GM18526 (cell line): Measurements from ENCODE around the gene RANGAP1.

ENCODE experiments used
- POLR2A ChIP-seq: IDR thresholded peaks from 3 replicates; pipeline ENCODE4 v1.6.1; 2011; ENCODE audit not compliant: insufficient read length; ENCODE audit errors: extremely low read depth

The RANGAP1 gene

DNA sequence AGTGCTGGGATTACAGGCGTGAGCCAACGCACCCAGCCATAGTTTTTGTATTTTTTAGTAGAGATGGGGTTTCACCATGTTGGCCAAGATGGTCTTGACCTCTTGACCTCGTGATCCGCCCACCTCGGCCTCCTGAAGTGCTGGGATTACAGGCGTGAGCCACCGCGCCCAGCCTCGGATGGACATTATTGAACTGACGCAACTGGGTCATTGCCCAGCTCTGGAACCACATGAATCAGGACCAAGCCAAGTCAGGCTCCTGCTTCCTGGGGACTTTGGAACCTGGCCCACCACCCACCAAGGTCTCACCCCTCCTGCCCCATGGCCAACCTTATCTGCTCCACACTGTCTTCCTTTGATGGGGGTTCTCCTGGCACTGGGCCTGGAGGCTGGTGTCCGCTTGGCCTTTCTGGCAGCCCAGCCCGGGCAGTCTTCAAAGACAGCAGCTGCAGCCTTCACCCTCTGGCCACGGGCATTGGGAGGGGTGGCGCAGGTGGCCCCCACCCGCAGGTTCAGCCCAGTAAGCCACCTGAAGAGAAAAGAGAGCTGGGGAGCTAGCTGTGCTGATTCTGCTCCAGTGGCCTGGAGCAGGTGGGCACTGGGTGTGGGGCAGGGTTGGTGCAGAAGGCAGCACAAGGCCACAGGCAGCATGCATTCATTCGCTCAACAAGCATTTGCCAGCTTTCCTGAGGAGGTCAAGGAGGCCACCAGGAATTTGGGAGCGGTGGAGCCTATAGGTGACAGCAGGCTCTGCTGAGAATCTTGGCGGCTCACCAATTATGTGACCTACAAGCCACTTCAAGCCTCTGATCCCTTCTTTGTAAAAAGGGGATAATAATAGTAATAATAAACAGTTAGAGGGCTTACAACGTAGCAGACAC is 50.9 kb downstream of the RANGAP1 start:
- no peak for TF ChIP-seq POLR2A

DNA sequence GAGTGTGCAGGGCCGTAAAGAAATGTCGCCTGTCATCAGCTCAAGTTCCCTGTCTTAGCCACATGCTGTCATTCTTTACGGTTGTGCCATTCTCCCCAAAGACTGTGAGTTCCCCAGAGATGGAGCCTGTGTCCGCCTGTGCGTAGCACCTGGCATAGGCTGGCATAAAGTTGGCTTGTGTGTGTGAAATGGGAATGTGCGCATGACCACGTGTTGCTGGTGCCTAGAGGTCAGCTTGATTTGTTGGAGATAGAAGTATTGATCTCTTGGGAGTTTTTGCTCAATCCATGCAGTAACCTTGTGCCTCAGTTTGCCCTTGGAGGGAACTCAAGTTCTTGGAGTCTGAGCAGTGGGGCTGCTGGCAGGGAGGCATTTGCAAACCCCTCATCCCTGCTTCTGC is 54.6 kb downstream of the RANGAP1 start:
- no peak for TF ChIP-seq POLR2A

DNA sequence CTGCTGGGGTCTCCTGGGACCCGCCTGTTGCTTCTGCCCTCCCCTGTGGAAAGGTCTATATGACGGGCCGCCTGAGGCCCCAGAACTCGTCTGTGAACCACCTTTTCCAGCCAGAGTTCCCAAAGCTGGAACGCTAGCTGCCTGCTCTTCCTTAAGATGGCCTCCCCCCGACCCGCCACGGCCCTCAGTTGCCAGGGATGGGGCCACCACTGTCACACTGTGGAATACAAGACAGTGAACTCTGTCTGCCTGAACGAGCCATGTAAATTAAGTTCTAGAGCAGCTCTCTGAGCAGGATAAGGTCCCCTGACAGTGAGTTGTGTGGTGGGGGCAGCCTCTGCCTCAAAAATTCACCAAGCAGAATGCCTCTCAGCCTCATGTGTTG is 55.6 kb downstream of the RANGAP1 start:
- TF ChIP-seq POLR2A = no peak

DNA sequence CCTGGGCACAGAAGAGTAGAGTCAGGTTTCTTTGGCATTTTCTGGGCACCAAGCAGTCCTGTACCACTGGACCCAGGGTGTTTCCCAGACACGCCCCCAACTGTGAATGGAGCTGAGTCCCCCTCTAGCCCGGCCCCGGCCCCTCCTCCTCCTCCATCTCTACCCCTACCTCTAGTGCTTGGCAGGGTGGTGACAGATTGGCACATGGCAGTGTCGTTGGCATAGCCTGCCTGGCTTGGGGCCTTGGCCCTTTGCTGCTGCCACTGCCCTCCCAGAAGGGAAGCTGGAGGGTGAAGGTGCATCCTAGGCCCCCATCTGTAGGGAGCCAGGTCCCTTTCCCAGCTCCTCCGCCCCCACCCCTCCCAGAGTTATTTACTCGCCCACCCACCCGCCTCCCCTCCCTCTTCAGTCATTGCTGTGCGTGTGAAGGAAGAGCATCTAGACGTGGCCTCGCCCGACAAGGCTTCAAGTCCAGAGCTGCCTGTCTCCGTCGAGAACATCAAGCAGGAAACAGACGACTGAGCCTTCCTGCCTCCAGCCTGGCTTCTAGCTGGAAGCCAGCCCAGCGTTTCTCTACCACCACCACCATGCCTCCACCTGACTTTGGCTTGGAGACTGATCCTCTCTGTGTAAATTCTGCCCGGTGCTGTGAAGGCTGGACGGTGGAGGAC is 56.1 kb downstream of the RANGAP1 start:
- TF ChIP-seq POLR2A = no peak

DNA sequence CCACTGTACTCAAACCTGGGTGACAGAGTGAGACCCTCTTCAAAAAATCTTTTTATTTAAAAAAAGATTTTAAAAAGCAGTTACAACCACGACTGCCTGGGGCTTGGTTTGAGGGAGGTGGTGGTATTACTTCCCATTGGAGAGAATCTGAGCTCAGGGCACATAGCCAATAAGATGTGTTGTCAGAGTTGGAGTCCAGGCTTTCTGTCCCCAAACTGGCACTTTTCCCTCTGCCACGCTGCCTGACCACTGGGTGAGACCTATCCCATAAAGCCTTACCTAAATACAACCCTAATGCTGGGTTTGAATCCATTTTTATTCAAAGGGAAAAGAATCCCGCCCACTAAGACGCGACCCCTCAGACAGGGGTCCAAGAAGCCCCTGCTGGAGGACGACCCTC is 56.8 kb downstream of the RANGAP1 start:
- TF ChIP-seq POLR2A = no peak

DNA sequence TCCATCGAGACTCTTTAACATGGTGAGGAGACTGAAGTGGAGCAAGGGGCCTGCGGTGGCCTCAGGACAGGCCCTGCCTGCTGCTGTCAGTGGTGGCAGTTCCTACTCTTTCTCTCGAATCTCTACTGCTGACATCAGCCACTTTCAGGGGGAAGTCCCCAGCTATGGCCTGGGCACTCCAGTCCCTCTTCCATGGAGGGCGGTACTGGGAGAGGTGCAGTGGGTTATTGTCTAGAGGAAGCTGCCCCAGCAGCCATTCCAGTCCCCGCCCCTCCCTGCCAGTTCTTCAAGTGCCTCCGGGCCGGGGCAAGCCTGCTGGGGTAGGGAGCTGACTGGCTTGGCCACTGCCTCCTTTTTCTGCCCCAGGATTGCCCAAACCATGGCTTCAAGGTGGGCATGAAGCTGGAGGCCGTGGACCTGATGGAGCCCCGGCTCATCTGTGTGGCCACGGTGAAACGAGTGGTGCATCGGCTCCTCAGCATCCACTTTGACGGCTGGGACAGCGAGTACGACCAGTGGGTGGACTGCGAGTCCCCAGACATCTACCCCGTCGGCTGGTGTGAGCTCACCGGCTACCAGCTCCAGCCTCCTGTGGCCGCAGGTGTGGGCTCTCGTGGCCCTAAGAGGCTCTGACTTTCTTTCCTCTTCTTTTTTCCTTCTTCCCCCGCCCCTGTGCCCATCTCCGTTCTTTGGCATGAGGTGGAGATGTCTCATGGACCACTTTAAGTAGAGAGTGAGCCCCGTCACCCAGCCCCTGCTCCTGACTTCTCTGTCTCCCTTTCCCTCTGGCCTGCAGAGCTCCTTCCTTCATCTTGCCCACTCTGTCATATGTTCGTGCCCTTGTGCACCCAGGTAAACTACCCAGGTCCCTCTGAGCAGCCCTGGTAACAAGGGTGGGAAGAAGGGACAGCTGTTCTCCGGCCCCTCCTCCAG is 59.0 kb downstream of the RANGAP1 start:
- no peak for TF ChIP-seq POLR2A

- no peak for TF ChIP-seq POLR2A
These were observed 62.5 kb downstream of the RANGAP1 start for GRCh38 chr22:41223535-41223934.

- no peak for TF ChIP-seq POLR2A
These were observed 63.0 kb downstream of the RANGAP1 start for GRCh38 chr22:41222846-41223507.

GRCh38 chr22:41217553-41218157 is 68.3 kb downstream of the RANGAP1 start:
- TF ChIP-seq POLR2A = no peak

DNA sequence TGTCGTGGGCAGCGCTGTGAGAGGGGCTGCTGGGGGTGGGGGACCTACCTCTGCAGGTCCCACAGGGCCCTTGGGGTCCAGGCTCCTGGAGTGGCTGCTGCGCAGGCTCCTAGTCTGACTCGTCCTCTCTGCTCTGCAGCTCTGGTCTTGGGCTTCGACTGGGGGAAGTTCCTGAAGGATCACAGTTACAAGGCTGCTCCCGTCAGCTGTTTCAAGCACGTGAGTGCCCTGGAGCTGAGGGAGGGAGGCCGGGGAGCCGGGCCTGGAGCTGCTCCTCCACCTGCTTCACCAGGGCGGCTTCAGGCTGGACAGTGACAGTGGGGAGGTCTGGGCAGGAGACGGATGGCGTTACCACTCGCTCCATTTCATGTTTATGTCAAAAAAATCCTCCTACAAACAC is 69.0 kb downstream of the RANGAP1 start:
- TF ChIP-seq POLR2A = no peak

GRCh38 chr22:41215926-41216325 is 70.1 kb downstream of the RANGAP1 start:
- TF ChIP-seq POLR2A = no peak

DNA sequence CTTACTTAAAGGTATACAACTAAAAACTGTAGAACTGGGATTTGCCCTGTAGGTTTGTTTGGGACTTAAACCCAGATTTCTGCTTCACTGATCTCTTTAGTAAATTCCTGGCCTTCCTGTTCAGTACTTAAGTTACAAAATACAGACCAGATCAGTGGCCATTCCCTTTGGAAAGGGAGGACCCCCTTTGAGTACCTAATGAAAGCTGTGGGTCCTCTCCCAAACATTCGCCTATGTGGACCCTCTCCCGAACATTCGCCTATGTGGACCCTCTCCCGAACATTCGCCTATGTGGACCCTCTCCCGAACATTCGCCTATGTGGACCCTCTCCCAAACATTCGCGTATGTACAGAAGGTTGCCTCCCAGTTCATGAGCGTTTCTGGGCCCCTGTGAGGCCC is 70.6 kb downstream of the RANGAP1 start:
- no peak for TF ChIP-seq POLR2A

DNA sequence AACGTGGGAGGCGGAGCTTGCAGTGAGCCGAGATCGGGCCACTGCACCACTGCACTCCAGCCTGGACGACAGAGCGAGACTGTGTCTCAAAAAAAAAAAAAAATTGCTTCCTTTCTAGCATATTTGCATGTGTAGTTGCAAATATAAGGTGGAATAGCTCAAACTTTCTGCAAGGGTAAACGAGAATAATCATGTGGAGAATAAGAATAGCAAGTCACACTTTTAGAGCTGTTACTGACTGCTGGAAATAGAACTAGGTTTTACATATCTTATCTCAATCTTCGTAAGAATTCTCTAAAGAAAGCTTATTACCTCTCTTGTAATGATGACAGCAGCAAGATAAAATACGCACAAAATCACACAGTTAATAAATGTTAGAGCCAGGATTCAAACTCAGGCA is 79.3 kb downstream of the RANGAP1 start:
- no peak for TF ChIP-seq POLR2A
